ENCODE results near the gene TPO.

DNA sequence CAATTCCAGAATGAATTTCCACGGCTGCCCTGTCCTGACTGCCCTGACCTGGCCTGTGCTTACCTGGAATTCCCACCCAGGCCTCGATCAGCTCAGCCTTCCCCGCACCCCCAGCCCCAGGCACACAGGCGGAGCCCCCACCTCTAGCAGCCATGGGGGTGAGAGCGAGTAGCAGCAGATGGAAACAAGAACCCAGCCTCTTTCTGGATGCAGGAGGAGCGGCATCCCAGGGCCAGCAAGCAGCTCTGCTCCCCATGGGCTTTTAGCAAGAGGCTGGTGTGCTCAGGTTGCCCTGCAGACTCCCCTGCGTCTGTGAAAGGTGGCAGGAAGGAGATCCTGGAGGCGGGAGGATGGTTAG is 101.8 kb downstream of the TPO start:
- TF ChIP-seq CTCF (IDR thresholded peaks at IDR 0.05) = no peak
- no peak for TF ChIP-seq POLR2AphosphoS5 (IDR thresholded peaks at IDR 0.05; ENCODE audit: low read depth, low read length)

All from Panc1 (cell line).